ENCODE data around the gene RARA. TPM values are rescaled to one million over a fixed set of nuclear protein-coding genes. Genes with fewer than 3 reads are reported as not detected.

Gene RARA
- polyA plus RNA-seq, 3 donors, result 14.9 to 63.9 (median 29.4) TPM

DNA sequence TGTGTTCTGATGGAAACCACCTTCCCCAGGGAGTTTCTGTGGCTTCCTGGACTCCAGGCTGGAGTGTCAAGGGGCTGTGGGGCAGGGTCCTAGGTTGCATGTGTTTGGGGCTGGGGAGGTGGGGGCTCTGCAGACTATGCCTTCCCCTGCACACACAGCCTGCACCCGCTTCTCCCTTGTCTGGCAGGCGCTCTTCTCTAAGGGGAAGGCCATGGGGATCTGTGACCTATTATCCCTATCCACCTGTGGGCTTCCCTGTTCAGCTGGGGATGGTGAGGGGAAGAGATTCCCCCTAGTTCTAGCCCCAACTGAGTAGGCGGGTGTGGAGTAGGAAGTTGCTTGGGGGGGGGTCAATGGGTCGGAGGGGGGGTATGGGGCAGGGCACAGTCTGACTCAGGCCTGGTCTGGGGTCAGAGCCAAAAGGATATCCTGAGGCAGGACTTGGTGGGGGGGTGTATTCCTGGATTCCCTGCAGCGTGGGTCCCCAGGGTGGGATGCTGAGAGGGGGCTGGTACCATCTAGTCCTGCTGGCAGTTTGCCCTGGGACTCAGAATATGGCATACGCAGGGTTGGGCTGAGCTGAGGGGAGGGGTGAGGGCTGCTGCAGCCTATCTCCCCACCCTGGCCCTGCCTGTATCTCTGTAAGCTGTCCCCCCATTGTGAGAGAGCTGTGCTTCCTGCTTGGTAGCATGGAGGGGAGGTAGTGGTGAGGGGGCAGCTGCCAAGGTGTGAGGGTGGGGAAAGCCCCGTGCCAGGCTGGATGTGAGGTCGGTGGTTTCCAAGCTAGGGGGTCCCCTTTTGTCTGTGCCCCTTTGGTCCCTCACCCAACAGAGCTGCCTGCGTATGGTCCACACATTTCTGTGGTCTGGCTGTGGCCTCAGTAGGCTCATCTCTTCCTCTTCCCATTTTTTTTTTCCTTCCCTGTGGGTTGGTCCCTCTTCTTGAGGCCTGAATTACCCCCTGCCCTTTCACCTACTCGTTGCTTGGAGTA, 14.7 kb downstream of the RARA start:
- peak overlapping the region; percentile 99 to 100 for H3K27ac ChIP-seq (ENCODE audit: low read depth in 1 of 2, low read length in 2 of 2)
- Mint-ChIP-seq H3K27me3 (ENCODE audit: low read depth in 3 of 3) (peaks cover 0 to 9% (median 6%) of the 10 kb centered on the region in 3 donors), H3K9me3 (peaks cover 0 to 3% (median 0%) of the 10 kb centered on the region in 7 donors), H3K4me1 (peaks cover 73% of the 10 kb centered on the region), H3K27ac (peak overlapping the region; percentile 99 to 100 (median 100)), H3K36me3 (peaks cover 29 to 59% of the 10 kb centered on the region in 2 donors), H3K4me3 (peak overlapping the region; percentile 99)
- TF ChIP-seq, protein P1, sequence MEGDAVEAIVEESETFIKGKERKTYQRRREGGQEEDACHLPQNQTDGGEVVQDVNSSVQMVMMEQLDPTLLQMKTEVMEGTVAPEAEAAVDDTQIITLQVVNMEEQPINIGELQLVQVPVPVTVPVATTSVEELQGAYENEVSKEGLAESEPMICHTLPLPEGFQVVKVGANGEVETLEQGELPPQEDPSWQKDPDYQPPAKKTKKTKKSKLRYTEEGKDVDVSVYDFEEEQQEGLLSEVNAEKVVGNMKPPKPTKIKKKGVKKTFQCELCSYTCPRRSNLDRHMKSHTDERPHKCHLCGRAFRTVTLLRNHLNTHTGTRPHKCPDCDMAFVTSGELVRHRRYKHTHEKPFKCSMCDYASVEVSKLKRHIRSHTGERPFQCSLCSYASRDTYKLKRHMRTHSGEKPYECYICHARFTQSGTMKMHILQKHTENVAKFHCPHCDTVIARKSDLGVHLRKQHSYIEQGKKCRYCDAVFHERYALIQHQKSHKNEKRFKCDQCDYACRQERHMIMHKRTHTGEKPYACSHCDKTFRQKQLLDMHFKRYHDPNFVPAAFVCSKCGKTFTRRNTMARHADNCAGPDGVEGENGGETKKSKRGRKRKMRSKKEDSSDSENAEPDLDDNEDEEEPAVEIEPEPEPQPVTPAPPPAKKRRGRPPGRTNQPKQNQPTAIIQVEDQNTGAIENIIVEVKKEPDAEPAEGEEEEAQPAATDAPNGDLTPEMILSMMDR (IDR thresholded peaks at IDR 0.05), result no peak
- H3K9me3 ChIP-seq (replicated peaks in 1 of 2; ENCODE audit: control insufficient read depth in 1 of 2, insufficient read depth in 1 of 2, low read length in 2 of 2), result no peaks in the 10 kb centered on the region
- intact Hi-C loops (cut with micrococcal nuclease), result loop anchor here (2.0 to 5.0 kb wide), 3 partner anchors 17 to 226 kb away; no protein-coding TSS in a partner anchor
- H3K79me2 ChIP-seq (ENCODE audit: insufficient read depth, low read length), result peaks cover 99% of the 10 kb centered on the region
- no peaks in the 10 kb centered on the region for H3K27me3 ChIP-seq (ENCODE audit: control insufficient read depth in 2 of 2, insufficient read depth in 2 of 2, low read length in 2 of 2)
- 0% methylated on average over 4 of the region's 10 CpGs for WGBS (ENCODE audit: insufficient coverage)
- H3K36me3 ChIP-seq (replicated peaks in 1 of 2; ENCODE audit: control insufficient read depth in 1 of 2, insufficient read depth in 2 of 2, low read length in 2 of 2), result no peaks in the 10 kb centered on the region
- DNase-seq, result peak; percentile 77 to 87 (median 79)
- peak overlapping the region; percentile 97 for H3K9ac ChIP-seq (ENCODE audit: insufficient read depth, low read length, poor library complexity, severe bottlenecking)
- H4K20me1 ChIP-seq (ENCODE audit: insufficient read depth, low read length), result peaks cover 26% of the 10 kb centered on the region
- H3K4me2 ChIP-seq (replicated peaks; ENCODE audit: extremely low read depth, low read length, poor library complexity, severe bottlenecking), result peak overlapping the region; percentile 97
- peaks cover 78 to 80% of the 10 kb centered on the region in 2 donors for H3K4me1 ChIP-seq (ENCODE audit: control insufficient read depth in 1 of 2, insufficient read depth in 2 of 2, low read length in 2 of 2)
- peak overlapping the region; percentile 38 to 100 (median 100) for H3K4me3 ChIP-seq (replicated peaks in 1 of 3; ENCODE audit: low read depth in 2 of 3, low read length in 3 of 3)
- no peak overlapping the region for H2AFZ ChIP-seq (ENCODE audit: insufficient read depth, low read depth, low read length, poor library complexity, severe bottlenecking)

DNA sequence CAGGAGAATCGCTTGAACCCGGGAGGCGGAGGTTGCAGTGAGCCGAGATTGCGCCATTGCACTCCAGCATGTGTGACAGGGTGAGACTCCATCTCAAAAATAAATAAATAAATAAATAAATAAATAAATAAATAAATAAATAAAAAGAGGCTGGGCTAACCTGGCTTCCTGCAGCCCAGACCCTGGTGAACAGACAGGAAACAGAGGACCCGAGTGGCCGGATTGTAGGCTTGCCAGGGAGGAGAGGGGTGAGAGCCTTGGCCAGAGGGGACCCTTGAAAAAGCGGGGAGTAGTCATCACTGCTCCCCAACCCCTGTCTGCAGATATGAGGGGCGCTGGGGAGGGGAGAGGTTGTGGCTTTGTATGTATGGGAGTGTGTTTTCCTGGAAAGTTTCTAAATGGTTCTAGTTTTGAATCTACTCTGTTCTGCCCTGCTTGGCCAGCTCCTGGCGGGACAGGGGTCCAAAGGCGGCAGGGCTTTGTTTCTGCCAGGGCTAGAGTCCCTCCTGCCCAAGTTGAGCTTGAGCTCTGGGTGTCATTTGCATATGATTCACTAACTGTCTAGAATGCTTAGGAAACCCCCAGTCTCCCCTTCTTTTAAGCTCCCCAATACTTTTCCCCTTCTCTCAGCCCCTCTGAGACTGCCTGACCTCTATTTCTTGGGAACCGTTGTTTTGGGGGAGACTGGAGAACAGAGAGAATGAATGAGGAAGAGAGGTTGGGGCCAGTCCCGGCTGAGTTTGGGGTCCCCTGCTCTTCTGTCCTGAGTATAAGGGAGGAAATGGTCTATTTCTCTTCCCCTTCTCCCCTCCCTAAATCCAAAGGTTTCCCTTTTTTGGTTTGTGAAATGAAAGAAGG, 16.4 kb downstream of the RARA start:
- peak; percentile 73 to 87 (median 86) for DNase-seq
- Mint-ChIP-seq H3K27me3 (ENCODE audit: low read depth in 3 of 3) (peaks cover 0 to 7% (median 6%) of the 10 kb centered on the region in 3 donors), H3K4me3 (peak overlapping the region; percentile 77 to 82), H3K4me1 (peaks cover 81% of the 10 kb centered on the region), H3K27ac (peak overlapping the region; percentile 99 to 100 (median 100)), H3K36me3 (peaks cover 31 to 52% of the 10 kb centered on the region in 2 donors), H3K9me3 (no peaks in the 10 kb centered on the region)
- no peaks in the 10 kb centered on the region for H3K27me3 ChIP-seq (ENCODE audit: control insufficient read depth in 2 of 2, insufficient read depth in 2 of 2, low read length in 2 of 2)
- peaks cover 90% of the 10 kb centered on the region in 2 donors for H3K4me1 ChIP-seq (ENCODE audit: control insufficient read depth in 1 of 2, insufficient read depth in 2 of 2, low read length in 2 of 2)
- peak overlapping the region; percentile 70 for H3K4me2 ChIP-seq (replicated peaks; ENCODE audit: extremely low read depth, low read length, poor library complexity, severe bottlenecking)
- peak overlapping the region; percentile 99 to 100 for H3K27ac ChIP-seq (ENCODE audit: low read depth in 1 of 2, low read length in 2 of 2)
- H2AFZ ChIP-seq (ENCODE audit: insufficient read depth, low read depth, low read length, poor library complexity, severe bottlenecking), result no peak overlapping the region
- TF ChIP-seq, protein P1 (IDR thresholded peaks at IDR 0.05), result no peak
- H3K9ac ChIP-seq (ENCODE audit: insufficient read depth, low read length, poor library complexity, severe bottlenecking), result peak overlapping the region; percentile 97
- peak overlapping the region in 2 of 3 experiments; percentile 13 to 69 for H3K4me3 ChIP-seq (replicated peaks in 1 of 3; ENCODE audit: low read depth in 2 of 3, low read length in 3 of 3)
- intact Hi-C loops (cut with micrococcal nuclease), result no loop called here
- H3K9me3 ChIP-seq (replicated peaks in 1 of 2; ENCODE audit: control insufficient read depth in 1 of 2, insufficient read depth in 1 of 2, low read length in 2 of 2), result no peaks in the 10 kb centered on the region
- no peaks in the 10 kb centered on the region for H3K36me3 ChIP-seq (replicated peaks in 1 of 2; ENCODE audit: control insufficient read depth in 1 of 2, insufficient read depth in 2 of 2, low read length in 2 of 2)
- peaks cover 99% of the 10 kb centered on the region for H3K79me2 ChIP-seq (ENCODE audit: insufficient read depth, low read length)
- WGBS (ENCODE audit: insufficient coverage), result 15% methylated on average over 4 of the region's 13 CpGs
- H4K20me1 ChIP-seq (ENCODE audit: insufficient read depth, low read length), result peaks cover 13% of the 10 kb centered on the region

Data from CD14-positive monocyte (primary cell).